Amniotic stem cell (primary cell): ENCODE data around the gene MCF2L.

ENCODE experiments used
- DNase-seq: peaks from one replicate; lab custom pipeline; 2025; lab: John Stamatoyannopoulos, UW

The MCF2L gene

GRCh38 chr13:113146750-113147149, 177.7 kb downstream of the MCF2L start:
- DNase-seq: no peak

- DNase-seq: no peak
Observed at GRCh38 chr13:113147206-113147605, 178.2 kb downstream of the MCF2L start.

GRCh38 chr13:113148407-113148806, 179.4 kb downstream of the MCF2L start:
- no peak for DNase-seq

GRCh38 chr13:113148940-113149503, 180.0 kb downstream of the MCF2L start:
- DNase-seq: no peak
